Medulla oblongata (tissue), 1 donor: Measurements from ENCODE around the gene RECK.
A peak's percentile ranks its signal among the peaks of the same experiment; 100 is the strongest.

Source experiments
- DNase-seq: peaks from one replicate; pipeline ENCODE4 v3.0.0-alpha.2; 2015; ENCODE audit errors: extremely low spot score

The RECK gene

DNA sequence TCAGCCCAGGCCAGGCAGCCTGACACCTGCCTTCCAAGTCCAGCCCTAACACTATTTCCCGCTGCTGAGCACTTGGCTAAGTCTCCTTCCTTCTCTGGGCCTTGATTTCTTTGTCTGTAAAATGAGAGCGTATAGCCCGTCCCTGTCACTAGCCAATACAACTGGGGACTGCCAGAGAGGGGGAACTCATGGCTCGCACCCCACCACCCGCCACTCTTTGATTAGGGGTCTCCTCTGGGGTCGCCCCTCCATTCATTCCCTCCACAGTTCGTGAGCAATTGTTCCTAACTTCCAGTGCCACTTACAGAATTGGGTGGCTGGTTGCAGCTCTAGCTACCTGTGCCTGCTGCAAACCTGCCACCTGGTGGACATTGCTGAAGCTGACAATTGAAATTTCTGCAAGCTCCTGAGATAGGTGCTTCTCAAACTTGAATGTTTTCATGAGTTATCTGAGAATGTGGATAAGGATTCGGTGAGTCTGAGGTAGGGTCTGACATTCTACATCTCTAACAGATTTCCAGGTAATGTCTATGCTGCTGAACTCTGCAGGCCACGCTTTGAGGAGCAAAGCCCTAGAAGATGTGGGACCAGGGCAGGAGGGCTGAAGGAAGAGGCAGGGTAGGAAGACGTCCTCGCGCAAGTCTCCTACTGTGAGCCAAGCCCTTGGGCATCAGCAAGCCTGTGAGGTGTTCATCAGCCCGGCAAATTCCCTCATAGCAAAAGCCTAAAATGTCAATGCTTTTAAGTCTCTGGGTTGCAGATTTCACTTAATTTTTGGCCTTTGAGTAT, 13.3 kb upstream of the RECK start:
- DNase-seq, result peak; percentile 55

DNA sequence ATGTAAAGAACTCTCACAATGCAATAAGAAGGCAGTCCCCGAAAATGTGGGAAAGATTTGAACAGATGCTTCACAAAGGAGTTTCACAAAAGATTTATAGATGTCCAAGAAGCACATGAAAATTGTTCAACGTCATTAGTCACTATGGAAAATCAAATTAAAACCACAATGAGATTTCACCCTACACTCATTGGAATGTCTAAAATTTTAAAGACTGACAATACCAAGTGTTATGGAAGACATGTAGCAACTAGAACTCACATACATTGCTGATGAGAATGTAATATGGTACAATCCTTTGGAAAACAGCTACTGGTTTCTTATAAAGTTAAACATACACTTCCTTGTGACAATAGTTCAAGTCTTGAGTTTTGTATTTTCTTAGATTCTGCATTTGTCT, 11.0 kb upstream of the RECK start:
- no peak for DNase-seq

DNA sequence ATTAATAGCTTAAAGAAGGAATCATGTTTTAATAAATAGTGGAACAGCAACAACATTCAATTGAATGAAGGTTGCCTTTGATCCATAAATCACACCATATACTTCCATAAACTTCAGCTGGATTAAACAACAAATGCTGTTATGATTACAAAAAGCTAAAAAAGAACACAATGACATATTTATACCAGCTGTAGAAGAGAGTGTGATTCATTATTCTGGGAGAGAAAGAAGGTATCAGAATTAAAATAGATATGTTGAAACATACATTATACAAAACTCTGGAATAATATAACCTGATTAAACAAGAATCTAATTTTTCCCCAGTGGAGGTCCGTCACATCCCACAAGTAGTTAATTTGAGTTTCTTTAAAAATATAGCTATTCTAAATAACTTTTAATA, 7.5 kb upstream of the RECK start:
- DNase-seq, result no peak

DNA sequence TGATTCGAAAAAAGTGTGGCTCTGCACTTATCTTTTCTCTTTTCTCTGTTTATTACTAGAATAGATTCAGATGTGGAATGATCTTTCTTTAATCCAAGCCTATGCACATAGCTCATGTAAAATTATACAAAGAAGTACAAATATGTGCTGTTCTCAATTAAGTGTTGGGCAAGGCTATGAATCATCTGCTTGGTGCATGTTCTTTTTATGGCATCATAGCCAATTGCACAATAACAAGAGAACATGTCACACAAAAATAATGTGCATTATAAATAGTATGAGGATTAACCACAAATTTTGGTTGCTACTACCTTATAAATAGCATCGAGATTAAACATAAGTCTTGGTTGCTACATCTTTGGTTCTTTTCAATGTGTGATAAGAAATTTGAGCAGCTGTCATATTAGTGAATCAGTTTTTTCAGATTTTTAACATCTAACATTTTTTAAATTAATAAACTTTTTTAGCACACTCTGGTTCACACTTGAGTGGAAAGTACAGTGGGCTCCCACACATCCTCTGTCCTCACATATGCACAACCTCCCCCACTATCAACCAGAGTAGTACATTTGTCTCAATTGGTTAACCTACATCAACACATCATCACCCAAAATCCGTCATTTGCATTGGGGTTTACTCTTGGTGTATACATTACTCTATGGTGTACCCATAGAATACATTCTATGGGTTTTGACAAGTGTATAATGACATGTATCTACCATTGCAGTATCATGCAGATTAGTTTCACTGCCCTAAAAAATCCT, 6.8 kb upstream of the RECK start:
- DNase-seq, result no peak

DNA sequence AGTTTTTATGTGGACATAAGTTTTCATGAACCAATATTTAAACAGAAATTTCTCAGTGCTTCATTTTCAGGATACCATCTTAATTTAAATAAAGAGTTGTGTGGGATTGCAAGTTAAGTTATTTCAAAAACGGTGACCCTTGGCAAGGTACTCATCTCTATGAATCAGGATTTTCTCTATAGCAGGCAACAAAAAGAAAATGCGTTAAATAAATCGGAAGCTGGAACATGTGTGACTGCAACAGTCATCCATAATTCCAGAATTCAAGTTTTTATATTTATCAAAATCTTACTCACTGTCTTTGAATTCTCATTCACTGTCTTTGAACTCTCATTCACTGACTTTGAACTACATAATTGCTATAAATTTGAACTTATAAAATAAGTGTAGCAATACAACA, 5.8 kb upstream of the RECK start:
- DNase-seq, result no peak

DNA sequence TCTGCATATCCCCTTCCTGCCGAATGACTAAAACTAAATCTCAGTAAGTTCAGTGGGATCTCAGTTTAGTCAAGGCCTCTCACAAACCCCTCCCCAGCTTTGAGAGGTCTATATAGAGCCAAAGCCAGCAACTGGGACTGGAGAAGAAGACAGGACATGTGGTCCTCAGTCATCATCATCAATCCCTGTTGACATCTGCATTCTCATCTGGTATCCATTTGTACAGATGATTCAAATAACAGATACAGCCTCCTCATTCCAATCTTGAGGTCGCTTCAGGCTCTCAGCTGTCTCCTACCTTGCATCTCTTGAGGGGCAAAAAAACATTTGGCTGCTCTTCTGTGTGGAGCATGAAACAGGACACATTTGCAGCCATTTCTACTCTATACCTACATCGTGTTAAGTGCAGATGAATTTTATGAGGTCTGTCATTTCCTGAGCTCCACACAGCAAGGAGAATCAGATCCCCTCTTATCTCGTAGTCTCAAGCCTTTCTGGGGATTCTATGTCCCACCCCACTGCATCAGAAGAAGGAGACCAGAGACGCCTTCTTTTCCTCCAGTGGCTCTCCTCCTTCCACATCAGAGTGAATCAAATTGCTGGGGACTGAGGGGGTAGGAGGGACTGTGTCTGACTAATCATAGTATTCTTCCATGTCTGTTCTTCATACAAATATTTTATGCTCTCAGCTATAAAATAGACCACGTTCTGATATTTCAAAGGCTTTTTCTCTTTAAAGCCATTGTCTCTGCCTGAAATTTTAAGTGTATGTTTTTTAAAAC, 4.7 kb upstream of the RECK start:
- no peak for DNase-seq

DNA sequence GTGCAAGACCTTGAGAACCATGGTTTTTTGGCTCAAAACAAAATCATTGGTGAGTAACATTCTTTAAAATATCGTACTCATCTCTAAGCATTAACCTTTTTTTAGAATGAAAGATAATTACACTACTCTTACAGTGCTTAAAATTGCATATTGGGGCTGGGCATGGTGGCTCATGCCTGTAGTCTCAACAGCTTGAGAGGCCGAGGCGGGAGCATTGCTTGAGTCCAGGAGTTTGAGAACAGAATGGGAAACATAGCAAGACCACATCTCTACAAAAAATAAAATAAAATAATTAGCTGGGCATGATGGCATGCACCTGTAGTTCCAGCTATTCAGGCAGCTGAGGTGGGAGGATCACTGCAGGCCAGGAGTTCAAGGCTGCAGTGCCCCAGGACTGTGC, 2.9 kb upstream of the RECK start:
- no peak for DNase-seq

DNA sequence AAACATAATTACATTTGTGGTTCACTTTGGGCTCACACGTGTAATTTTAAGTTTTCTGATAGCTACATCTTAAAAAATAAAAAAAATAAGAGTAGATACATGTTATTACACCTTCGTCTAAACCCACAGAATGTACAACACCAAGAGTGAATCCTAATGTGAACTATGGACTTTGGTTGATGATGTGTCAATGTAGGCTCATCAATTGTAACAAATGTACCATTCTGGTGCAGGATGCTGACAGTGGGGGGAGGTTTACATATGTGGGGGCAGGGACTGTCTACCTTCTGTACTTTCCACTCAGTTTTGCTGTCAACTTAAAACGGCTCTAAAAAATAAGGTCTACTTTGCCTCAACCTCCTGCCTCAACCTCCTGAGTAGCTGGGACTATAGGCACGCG, 2.5 kb upstream of the RECK start:
- DNase-seq, result no peak

DNA sequence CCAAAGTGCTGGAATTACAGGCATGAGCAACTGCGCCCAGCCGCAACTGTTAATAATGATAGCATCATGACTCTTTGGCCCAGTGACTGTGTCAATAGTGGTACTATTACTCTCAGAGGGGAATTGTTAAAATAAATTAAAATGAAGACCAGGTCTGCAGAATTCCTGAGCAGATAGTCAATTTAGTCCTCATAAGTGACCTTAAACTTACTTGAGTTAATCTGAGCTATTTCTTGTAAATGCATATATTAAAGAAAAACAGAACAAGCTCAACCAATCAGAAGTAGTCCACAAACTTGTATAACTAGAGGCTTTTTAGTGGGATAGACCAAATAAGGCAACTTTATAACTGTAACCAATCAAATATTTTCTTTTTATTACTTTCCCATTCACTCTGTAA, 1.7 kb upstream of the RECK start:
- DNase-seq, result no peak

DNA sequence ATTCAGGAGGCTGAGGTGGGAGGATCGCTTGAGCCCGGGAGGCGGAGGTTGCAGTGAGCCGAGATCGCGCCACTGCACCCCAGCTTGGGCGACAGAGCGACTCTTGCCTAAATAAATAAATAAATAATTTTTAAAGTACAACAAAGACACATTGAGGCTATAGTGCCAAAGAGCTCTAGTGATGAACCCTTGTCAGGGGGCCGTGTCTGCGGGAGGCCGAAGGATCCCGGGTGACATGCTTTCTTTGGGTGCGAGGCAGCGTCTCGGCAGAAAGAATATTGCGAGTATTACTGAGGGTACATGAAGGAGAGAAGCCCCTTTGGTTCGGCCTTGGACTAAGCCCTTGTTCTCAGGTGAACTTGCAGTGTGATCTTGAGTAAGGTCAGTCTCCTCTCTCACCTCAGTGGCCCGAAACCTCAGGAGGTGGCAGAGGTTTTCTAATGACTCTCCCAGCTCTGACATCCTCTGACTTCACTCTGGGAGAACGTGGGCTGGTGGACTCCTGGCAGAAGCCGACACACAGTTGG, 397 bp upstream of the RECK start:
- DNase-seq, result no peak

DNA sequence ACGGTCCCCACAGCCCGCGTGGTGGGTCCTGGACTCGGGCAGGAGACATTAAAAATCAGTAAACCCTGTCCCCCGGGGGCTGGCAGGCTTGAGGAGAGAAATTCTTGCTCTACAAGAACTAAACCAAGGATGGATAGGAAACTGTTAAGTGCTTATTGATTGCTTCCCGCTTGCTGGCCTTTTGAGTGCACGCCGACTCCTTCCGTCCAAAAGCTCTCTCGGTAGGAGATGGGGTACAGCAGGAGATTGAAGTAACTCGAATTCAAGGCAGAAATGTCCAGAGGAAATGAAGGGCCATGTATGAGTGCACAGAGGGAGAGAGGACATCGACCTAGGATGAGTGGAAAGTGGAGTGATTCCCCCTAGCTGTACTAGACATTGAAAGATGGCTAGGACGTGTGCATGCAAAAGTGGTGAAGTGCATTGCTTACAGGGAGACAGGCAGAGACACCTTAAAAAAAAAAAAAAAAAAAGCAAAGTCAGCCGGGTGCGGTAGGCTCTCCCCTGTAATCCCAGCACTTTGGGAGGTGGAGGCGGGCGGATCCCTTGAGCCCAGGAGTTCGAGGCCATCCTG, 923 bp downstream of the RECK start:
- DNase-seq, result peak; percentile 56

DNA sequence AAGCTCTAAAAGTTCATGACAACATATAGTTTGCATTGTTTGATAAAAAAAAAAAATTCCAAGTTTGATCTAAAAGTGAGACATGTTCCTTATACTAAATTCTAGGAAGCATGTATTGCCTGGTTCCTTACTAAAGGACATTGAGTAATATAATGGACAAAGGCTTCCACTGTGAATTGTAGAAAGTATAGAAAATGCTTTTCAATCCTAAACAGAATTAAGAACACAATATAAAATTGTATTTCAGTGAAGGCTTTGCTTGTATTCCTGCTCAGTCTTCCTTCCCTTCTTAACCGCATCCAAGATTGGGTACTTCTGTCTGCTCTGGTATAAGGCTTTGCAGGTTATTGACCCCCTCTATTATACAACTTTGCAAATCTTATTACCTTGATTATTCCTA, 2.4 kb downstream of the RECK start:
- no peak for DNase-seq

DNA sequence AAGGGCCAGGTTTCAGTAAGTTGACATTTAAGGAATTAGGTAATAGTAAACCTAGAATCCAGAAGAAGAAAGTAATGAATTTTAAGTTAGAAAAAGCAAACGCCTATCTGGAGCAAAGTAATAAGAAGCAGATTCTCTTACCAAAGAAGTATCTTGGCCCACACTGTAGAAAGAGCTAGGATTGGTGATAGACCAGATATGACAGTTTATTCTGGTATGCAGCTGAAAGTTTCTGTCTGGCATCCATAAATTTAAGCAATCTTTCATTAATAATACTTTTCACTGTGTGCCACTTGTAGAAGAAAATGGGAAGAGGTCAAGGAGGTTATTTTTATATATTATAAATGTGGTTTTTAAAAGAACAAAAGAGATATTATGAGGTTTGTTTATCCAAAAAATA, 3.0 kb downstream of the RECK start:
- no peak for DNase-seq

DNA sequence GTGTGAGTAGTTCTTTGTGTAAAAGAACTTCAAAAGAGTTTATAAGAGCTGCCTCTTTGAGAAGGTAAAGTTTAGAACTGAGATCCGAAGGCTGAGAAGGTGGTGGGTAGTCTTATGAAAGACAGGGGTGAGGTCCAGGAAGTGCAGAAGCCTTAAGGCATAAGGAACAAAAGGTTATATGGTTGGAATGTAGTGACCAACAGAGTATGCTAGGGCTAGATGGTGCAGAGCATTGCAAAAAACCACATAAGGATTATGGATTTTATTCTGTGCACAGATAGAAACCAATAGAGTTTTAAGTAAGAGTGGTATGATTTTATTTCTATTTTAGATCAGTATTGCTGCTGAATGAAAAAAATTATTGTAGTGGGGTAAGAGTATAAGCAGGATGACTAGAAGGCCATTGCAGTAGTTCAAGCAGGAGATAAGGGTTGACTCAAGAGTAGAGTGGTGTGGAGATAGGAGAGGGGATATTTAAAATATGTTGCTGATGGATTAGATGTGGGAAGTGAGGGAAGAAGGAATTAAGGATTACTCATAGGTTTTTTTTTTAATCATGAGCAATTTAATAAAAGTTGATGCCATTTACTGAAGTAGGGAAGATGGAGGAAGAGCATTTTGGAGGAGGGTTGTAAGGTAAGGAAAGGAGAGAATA, 3.7 kb downstream of the RECK start:
- no peak for DNase-seq

DNA sequence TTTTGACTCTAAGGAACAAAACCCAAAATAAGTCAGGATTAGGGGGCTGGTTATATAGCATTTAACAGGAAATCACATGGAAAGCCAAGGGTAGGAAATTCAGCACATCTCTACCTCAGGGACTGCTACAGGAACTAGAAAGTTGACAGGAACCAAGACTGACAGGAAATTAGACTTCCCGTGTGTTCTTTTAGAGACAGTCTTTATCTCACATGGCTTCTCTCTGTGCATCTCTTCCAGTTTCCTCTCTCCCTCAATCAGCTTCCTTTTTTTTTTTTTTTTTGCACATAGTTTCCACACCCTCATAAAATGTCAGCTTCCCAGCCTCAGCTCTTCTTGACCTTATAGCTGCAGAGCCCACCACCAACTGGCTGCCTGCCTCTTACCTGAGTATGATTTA, 4.8 kb downstream of the RECK start:
- peak; percentile 55 for DNase-seq

DNA sequence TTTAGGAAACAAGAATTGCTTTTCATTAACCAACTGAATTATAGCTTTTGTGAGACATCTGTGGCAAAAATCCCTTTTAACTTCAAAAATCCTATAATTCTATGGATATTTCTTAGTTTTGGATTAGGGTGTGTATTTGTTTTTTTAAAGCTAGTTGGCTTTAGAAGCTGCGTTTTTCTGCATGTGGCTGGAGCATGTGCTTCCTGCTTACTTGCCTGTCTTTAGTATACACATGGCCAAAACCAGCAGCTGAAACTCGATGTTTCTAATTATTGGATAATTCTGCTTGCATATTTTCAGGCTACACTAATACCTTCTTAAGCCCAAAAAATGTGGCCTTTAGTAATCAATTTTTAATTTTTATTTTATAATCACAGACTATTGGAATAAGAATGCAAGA, 8.9 kb downstream of the RECK start:
- no peak for DNase-seq

DNA sequence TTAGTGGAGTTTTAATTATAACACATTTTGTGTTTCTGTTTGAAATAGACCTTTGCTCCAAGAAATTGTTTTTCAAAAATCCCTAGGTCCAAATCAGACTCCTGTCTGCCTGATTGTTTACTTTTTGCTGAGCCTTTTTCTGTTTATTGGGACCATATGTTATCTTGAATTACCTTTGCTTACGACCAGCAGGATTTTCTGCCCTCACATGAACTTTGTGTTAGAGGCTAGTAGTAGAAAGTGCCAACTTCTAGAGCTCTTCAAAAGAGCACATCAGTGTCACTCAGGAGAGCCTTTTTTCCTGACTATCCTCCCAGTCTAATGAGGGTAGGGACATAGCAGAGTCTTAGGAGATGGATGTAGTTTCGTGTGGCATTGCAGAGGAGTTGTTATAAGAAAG, 10.2 kb downstream of the RECK start:
- no peak for DNase-seq

DNA sequence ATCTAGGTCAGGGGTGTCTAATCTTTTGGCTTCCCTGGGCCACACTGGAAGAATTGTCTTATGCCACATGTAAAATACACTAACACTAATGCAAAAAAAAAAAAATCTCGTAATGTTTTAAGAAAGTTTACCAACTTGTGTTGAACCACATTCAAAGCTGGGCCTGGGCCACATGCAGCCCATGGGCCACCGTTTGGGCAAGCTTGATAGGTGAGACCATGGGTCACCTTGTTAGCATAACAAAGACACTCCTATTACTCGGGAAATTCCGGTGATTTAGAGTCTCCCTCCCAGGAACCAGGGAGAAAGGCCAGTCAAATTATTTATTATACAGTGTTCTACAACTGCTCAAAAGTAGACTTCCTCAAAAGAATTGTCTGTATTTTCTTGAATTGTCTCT, 12.7 kb downstream of the RECK start:
- DNase-seq, result no peak

DNA sequence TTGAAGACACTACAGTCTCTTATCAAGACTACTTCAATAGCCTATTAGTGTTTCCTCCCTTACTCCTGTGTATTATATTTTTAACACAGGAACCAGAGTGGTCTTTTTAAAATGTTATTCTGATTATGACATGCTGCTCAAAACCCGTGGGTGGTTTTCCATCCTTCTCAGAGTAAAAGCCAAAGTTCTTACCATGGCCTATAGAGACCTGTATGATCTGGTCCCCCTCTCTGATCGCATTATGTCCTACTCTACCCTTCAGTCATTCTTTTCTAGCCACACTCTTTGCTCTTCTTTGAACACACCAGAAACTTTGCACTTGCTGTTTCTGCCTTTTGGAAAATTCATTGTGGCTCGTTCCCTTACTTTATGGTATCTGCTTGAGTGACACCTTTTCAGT, 13.8 kb downstream of the RECK start:
- no peak for DNase-seq

DNA sequence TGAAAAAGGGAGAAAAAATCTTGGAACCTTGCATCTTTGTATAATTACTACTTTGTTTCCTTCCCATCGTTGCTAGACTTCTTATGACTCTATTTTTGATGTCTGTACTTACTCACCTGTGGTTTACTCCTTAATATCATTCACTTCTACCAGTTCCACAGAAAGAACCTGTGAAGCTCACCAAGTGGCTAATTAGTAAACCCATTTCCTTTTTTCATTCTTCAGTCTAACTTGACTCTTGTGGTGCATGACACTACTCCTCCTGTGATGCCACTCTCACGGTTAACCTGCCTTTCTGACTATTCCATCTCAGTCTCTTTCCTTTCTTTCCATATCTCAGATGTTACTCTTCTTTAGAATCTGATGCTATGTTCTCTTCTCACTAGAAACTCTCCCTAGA, 14.6 kb downstream of the RECK start:
- DNase-seq, result no peak

DNA sequence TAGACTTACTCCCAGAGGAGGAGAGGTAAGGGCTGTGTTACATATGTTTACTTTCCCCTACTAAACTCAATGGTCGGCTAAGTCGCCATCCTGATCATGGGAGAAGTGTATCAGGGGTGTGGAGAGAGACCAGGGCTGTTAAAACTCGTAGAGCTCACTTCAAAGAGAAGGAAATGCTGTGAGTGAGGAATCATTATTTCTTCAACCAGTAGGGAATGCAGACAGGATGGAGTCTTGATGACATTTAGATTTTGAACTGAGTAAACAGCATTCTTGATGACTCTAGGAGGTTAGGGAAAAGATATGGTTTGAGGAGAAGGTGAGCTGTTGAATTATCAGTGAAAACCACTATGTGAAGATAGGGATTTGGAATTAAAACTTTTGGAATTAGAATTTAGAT, 17.3 kb downstream of the RECK start:
- DNase-seq, result no peak

DNA sequence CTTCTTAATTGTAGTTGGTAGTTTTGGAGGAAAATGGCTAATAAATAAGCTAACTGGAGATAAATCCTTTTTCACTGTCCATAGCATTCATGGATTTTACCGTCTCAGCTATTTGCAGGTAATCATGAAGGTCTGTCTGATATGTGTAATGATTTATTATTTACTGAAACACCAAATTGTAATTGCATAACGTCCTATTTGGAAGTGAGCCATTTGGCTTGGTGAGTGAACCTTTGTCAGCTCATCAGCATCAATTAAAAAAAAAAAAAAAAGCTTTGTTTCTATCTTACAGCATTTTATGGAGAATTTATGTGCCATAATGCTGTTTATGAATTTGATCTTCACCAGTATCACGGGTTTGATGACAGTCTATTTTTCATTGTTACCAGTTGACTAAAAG, 20.2 kb downstream of the RECK start:
- DNase-seq, result no peak
